ENCODE measurements around the gene NRIP3.

The NRIP3 gene

DNA sequence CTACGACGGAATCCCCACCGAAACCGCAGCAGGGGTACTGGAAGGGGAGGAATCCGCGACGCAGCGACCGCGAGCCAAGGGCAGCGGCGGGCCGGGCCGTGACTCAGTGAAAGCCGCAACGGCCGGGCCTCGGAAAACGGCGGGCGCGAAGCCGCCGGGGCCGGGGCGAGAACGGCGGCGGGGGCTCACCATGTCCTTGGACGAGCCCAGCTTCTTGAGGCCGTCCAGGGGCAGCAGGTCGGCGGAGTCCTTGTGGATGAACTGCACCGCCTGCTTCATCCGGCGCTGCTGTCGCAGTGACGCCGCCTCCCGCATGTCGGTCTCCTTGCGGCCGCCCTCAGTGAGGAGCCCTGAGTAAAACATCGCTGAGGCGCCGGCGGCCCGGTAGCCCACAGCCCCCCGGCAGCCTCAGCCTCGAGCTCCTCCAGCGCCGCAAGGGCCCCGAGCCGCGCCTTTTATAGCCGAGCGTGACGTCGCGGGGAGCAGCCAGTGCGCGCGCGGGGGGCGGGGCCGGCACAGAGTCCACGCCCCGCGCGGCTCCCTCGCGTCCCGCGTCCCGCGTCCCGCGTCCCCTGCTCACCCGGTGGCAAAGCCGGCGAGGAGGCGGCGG is at the start of gene NRIP3:
Gene NRIP3 (minus strand): TSS at position 429 of the 610 bp plus-strand sequence. CDS start 66 bp downstream, at position 363.
- Mint-ChIP-seq H3K4me1 (ENCODE audit: low read depth) (peaks cover 28% of the 10 kb centered on the region), H3K9me3 (no peaks in the 10 kb centered on the region), H3K36me3 (ENCODE audit: low read depth) (peaks cover 5% of the 10 kb centered on the region), H3K4me3 (peak within 1 kb of the TSS; percentile 80), H3K27me3 (ENCODE audit: low read depth) (peaks cover 47% of the 10 kb centered on the region), H3K27ac (peak within 1 kb of the TSS; percentile 77)

DNA sequence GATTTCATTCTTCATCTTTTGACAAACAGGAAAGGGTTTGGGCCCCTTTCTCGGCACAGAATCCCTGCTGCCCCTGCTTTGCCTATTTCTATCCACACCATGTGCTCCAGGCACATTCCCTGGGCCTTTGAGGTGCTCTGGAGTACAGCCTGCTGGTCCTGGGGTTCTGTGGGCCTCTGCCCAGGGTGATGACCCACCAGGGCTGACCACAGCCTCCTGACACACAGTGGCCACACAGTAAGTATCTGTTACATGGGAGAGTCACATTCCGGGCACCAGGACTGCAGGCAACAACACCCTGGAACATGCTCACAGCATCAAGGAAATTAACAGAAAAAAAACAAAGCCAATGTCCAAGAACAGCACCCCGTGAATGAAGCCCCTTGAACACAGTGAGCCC is 48.5 kb upstream of the NRIP3 start:
- H3K4me3 Mint-ChIP-seq: no peak overlapping the region
- no peak overlapping the region for H3K27ac Mint-ChIP-seq
- peaks cover 20% of the 10 kb centered on the region for H3K27me3 Mint-ChIP-seq (ENCODE audit: low read depth)
- no peaks in the 10 kb centered on the region for H3K4me1 Mint-ChIP-seq (ENCODE audit: low read depth)
- H3K36me3 Mint-ChIP-seq (ENCODE audit: low read depth): no peaks in the 10 kb centered on the region
- no peaks in the 10 kb centered on the region for H3K9me3 Mint-ChIP-seq

GRCh38 chr11:9049959-9050358 is 46.2 kb upstream of the NRIP3 start:
- Mint-ChIP-seq H3K4me1 (ENCODE audit: low read depth) (no peaks in the 10 kb centered on the region), H3K9me3 (no peaks in the 10 kb centered on the region), H3K27ac (no peak overlapping the region), H3K27me3 (ENCODE audit: low read depth) (peaks cover 9% of the 10 kb centered on the region), H3K36me3 (ENCODE audit: low read depth) (no peaks in the 10 kb centered on the region), H3K4me3 (no peak overlapping the region)

DNA sequence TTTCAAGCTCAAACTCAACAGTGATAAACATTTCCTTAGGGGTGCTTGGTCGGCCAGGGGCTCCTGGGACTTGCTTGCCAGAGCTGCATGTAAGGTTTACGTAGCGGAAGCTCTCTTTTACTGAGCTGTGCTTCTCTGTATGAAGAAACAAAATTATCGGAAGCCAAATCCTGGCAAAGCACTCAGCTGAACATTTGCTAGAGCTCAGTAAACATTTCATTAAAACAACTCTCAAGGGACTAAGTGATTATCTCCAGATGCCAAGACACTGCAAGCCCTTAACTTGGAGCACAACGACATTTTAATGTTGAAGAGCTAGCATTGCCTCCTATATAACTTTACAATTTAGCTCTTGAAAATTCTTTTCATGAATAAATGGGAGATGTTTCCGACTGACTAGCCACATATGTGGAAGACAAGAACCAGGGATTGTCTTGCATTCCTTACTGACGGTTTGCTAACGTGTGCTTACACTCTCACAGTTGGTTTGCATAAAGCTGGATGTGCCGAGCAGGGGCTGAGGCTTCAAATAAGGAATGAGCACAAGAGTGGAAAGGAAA is 44.2 kb upstream of the NRIP3 start:
- Mint-ChIP-seq H3K4me1 (ENCODE audit: low read depth) (no peaks in the 10 kb centered on the region), H3K9me3 (no peaks in the 10 kb centered on the region)

GRCh38 chr11:9046481-9046880 is 42.7 kb upstream of the NRIP3 start:
- Mint-ChIP-seq H3K4me1 (ENCODE audit: low read depth) (no peaks in the 10 kb centered on the region), H3K27ac (no peak overlapping the region)

More for the DNA sequence above, 44.2 kb upstream of the NRIP3 start:
- peaks cover 12% of the 10 kb centered on the region for H3K27me3 Mint-ChIP-seq (ENCODE audit: low read depth)
- no peak overlapping the region for H3K4me3 Mint-ChIP-seq
- H3K27ac Mint-ChIP-seq: no peak overlapping the region
- no peaks in the 10 kb centered on the region for H3K36me3 Mint-ChIP-seq (ENCODE audit: low read depth)

GRCh38 chr11:9042488-9042887 is 38.7 kb upstream of the NRIP3 start:
- Mint-ChIP-seq H3K36me3 (ENCODE audit: low read depth) (no peaks in the 10 kb centered on the region), H3K4me3 (no peak overlapping the region), H3K27ac (no peak overlapping the region), H3K9me3 (no peaks in the 10 kb centered on the region), H3K27me3 (ENCODE audit: low read depth) (peaks cover 15% of the 10 kb centered on the region), H3K4me1 (ENCODE audit: low read depth) (no peaks in the 10 kb centered on the region)

More at GRCh38 chr11:9046481-9046880, 42.7 kb upstream of the NRIP3 start:
- Mint-ChIP-seq H3K27me3 (ENCODE audit: low read depth) (peaks cover 12% of the 10 kb centered on the region), H3K36me3 (ENCODE audit: low read depth) (no peaks in the 10 kb centered on the region), H3K4me3 (no peak overlapping the region), H3K9me3 (no peaks in the 10 kb centered on the region)

DNA sequence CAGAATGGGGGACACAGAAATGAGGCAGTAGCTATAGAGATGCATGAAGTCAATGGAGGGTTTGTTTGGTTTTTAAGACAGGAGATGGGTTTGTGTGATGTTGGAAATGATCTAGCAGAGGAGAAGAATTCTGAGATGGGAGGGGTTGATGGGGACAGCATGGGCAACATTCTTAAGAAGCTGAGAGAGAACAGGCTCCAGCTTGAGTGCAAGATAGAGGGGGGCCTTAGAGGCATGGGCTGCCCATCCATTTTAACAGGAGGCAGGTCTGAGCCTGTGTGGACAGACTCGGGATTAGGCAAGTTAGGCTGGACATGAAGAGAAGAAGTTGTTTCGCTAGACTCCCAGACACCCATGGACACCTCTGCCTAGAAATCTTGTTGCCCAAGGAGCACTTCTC is 37.9 kb upstream of the NRIP3 start:
- peaks cover 15% of the 10 kb centered on the region for H3K27me3 Mint-ChIP-seq (ENCODE audit: low read depth)

DNA sequence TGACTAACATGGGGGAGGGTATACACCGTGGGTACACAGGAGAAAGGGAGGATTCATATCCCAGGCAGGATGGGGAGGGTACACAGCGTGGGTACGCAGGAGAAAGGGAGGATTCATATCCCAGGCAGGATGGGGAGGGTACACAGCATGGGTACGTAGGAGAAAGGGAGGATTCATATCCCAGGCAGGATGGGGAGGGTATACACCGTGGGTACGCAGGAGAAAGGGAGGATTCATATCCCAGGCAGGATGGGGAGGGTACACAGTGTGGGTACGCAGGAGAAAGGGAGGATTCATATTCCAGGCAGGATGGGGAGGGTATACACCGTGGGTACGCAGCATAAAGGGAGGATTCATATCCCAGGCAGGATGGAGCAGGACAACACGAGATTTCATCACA is 36.6 kb upstream of the NRIP3 start:
- no peak overlapping the region for H3K27ac Mint-ChIP-seq
- H3K27me3 Mint-ChIP-seq (ENCODE audit: low read depth): peaks cover 15% of the 10 kb centered on the region
- no peaks in the 10 kb centered on the region for H3K4me1 Mint-ChIP-seq (ENCODE audit: low read depth)
- no peak overlapping the region for H3K4me3 Mint-ChIP-seq
- H3K9me3 Mint-ChIP-seq: no peaks in the 10 kb centered on the region
- no peaks in the 10 kb centered on the region for H3K36me3 Mint-ChIP-seq (ENCODE audit: low read depth)

More for the DNA sequence above, 37.9 kb upstream of the NRIP3 start:
- no peak overlapping the region for H3K4me3 Mint-ChIP-seq
- H3K4me1 Mint-ChIP-seq (ENCODE audit: low read depth): no peaks in the 10 kb centered on the region
- H3K36me3 Mint-ChIP-seq (ENCODE audit: low read depth): no peaks in the 10 kb centered on the region
- no peak overlapping the region for H3K27ac Mint-ChIP-seq
- H3K9me3 Mint-ChIP-seq: no peaks in the 10 kb centered on the region

DNA sequence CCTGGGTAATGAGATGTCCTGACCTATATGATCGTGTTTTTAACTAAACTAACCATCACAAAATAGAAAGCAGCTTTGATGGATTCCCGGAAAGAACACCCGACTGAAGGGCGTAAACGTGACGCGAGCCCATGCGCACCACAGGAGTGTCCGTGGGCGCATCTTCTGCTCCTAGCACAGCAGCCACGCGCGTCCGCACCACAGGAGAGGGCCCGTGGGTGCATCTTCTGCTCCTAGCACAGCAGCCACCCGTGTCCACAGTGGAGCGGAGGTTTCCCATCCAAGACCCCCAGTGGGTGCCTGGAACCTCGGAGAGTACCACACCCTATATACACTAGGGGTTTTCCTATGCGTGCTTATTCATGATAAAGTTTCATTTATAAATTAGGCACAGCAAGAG is 36.1 kb upstream of the NRIP3 start:
- Mint-ChIP-seq H3K27ac (no peak overlapping the region), H3K9me3 (no peaks in the 10 kb centered on the region), H3K36me3 (ENCODE audit: low read depth) (no peaks in the 10 kb centered on the region), H3K4me1 (ENCODE audit: low read depth) (no peaks in the 10 kb centered on the region), H3K4me3 (no peak overlapping the region), H3K27me3 (ENCODE audit: low read depth) (peaks cover 18% of the 10 kb centered on the region)

DNA sequence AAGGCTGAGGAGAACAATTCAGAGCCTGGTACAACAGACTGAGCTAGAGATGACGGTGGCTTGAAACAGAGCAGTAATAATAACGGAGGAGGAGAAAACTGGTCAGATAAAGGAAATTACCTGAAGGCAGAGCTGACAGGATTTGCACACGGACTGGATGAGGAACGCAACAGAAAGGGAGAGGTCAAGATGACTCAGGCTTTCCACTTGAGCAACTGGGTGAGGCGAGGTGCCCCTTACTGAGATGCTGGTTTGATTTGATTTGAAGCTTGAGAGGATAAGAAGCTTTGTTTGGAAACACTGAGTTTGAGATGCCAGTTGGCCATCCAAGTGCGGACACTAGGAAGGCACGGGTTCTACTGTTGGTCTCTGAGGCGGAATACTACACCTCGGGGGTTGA is 35.4 kb upstream of the NRIP3 start:
- no peaks in the 10 kb centered on the region for H3K4me1 Mint-ChIP-seq (ENCODE audit: low read depth)
- no peaks in the 10 kb centered on the region for H3K9me3 Mint-ChIP-seq
- H3K27ac Mint-ChIP-seq: no peak overlapping the region
- H3K4me3 Mint-ChIP-seq: no peak overlapping the region
- H3K27me3 Mint-ChIP-seq (ENCODE audit: low read depth): peaks cover 16% of the 10 kb centered on the region
- no peaks in the 10 kb centered on the region for H3K36me3 Mint-ChIP-seq (ENCODE audit: low read depth)

- H3K27me3 Mint-ChIP-seq (ENCODE audit: low read depth): peaks cover 19% of the 10 kb centered on the region
- no peaks in the 10 kb centered on the region for H3K9me3 Mint-ChIP-seq
- no peak overlapping the region for H3K27ac Mint-ChIP-seq
- H3K4me1 Mint-ChIP-seq (ENCODE audit: low read depth): no peaks in the 10 kb centered on the region
- no peak overlapping the region for H3K4me3 Mint-ChIP-seq
- H3K36me3 Mint-ChIP-seq (ENCODE audit: low read depth): no peaks in the 10 kb centered on the region
Measured at GRCh38 chr11:9038541-9038940, 34.7 kb upstream of the NRIP3 start.

GRCh38 chr11:9037963-9038362 is 34.2 kb upstream of the NRIP3 start:
- no peaks in the 10 kb centered on the region for H3K36me3 Mint-ChIP-seq (ENCODE audit: low read depth)
- H3K27me3 Mint-ChIP-seq (ENCODE audit: low read depth): peaks cover 19% of the 10 kb centered on the region
- no peaks in the 10 kb centered on the region for H3K9me3 Mint-ChIP-seq
- H3K4me3 Mint-ChIP-seq: no peak overlapping the region
- no peaks in the 10 kb centered on the region for H3K4me1 Mint-ChIP-seq (ENCODE audit: low read depth)
- no peak overlapping the region for H3K27ac Mint-ChIP-seq

- H3K36me3 Mint-ChIP-seq (ENCODE audit: low read depth): no peaks in the 10 kb centered on the region
- H3K9me3 Mint-ChIP-seq: no peaks in the 10 kb centered on the region
- no peak overlapping the region for H3K4me3 Mint-ChIP-seq
- no peaks in the 10 kb centered on the region for H3K4me1 Mint-ChIP-seq (ENCODE audit: low read depth)
- H3K27ac Mint-ChIP-seq: no peak overlapping the region
- H3K27me3 Mint-ChIP-seq (ENCODE audit: low read depth): peaks cover 19% of the 10 kb centered on the region
Measured at GRCh38 chr11:9037046-9037780, 33.4 kb upstream of the NRIP3 start.

DNA sequence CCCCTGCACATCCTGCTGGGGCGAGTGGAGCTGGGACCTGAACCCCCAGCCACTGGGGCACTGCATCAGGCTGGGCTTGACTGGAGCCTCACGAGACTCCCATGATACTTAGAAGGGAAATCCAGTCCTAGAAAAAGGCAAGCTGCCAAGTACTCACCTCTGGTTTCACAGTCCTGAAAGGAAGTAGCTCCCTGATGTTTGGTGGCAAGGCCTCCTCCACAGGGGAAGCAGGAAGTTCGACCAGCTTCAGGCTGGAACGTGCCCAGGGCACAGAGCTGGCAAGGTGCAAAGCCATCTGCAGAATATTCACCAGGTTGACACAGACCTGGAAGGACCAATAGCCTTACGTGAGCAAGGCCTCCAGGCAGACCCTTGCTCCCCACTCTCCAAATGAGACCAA is 26.8 kb upstream of the NRIP3 start:
- no peak overlapping the region for H3K27ac Mint-ChIP-seq
- no peaks in the 10 kb centered on the region for H3K4me1 Mint-ChIP-seq (ENCODE audit: low read depth)
- peaks cover 11% of the 10 kb centered on the region for H3K27me3 Mint-ChIP-seq (ENCODE audit: low read depth)
- H3K9me3 Mint-ChIP-seq: no peaks in the 10 kb centered on the region
- H3K36me3 Mint-ChIP-seq (ENCODE audit: low read depth): no peaks in the 10 kb centered on the region
- no peak overlapping the region for H3K4me3 Mint-ChIP-seq

- Mint-ChIP-seq H3K4me1 (ENCODE audit: low read depth) (no peaks in the 10 kb centered on the region), H3K27me3 (ENCODE audit: low read depth) (peaks cover 14% of the 10 kb centered on the region), H3K9me3 (no peaks in the 10 kb centered on the region), H3K27ac (no peak overlapping the region), H3K4me3 (no peak overlapping the region), H3K36me3 (ENCODE audit: low read depth) (no peaks in the 10 kb centered on the region)
Measured at GRCh38 chr11:9029422-9029821, 25.6 kb upstream of the NRIP3 start.
